Neural cell (in vitro differentiated cells): Measurements from ENCODE around the gene CACNA1D. TPM values are rescaled to one million over a fixed set of nuclear protein-coding genes. Genes with fewer than 3 reads are reported as not detected.

Source experiments
- H2AFZ ChIP-seq: fragments of 200-600, 300-800 bp; sonication (generic), shearing (Covaris generic); 2 replicates; pipeline ENCODE4 v1.6.0; 2014; ENCODE audit warnings: low read depth, mild to moderate bottlenecking, antibody characterized with exemption, low read length, moderate library complexity
- H3F3A ChIP-seq: fragments of 200-600 bp; shearing (Covaris generic); 2 replicates; pipeline ENCODE4 v1.6.1; 2016; ENCODE audit warnings: mild to moderate bottlenecking, moderate library complexity, mixed read lengths, antibody characterized with exemption, low read length; ENCODE audit not compliant: insufficient read depth, poor library complexity, severe bottlenecking
- H3K27ac ChIP-seq: fragments of 200-600, 300-800 bp; sonication (generic), shearing (Covaris generic); 2 replicates; pipeline ENCODE4 v1.5.1; 2014; ENCODE audit warnings: mild to moderate bottlenecking, low read length, moderate library complexity
- H3K27me3 ChIP-seq: fragments of 300-800, 200-600 bp; sonication (generic), shearing (Covaris generic); 2 replicates; pipeline ENCODE4 v1.6.0; 2014; ENCODE audit warnings: mild to moderate bottlenecking, low read depth, low read length, moderate library complexity; ENCODE audit not compliant: insufficient read depth
- H3K36me3 ChIP-seq: fragments of 300-800, 200-600 bp; sonication (generic), shearing (Covaris generic); 2 replicates; pipeline ENCODE4 v1.5.1; 2014; ENCODE audit warnings: mild to moderate bottlenecking, antibody characterized with exemption, low read length, moderate library complexity; ENCODE audit not compliant: insufficient read depth
- H3K4me2 ChIP-seq: fragments of 300-800, 200-600 bp; sonication (generic), shearing (Covaris generic); 2 replicates; pipeline ENCODE4 v1.6.0; 2014; ENCODE audit warnings: mild to moderate bottlenecking, low read length
- H3K4me3 ChIP-seq: fragments of 300-800, 200-600 bp; sonication (generic), shearing (Covaris generic); 2 replicates; pipeline ENCODE4 v1.5.1; 2014; ENCODE audit warnings: mild to moderate bottlenecking, low read length, moderate library complexity
- H3K79me2 ChIP-seq: fragments of 200-600 bp; shearing (Covaris generic); replicated peaks from 2 replicates; pipeline ENCODE4 v1.6.0; 2014; ENCODE audit warnings: mild to moderate bottlenecking, low read length, moderate library complexity; ENCODE audit not compliant: insufficient read depth
- H3K9ac ChIP-seq: fragments of 300-800, 200-600 bp; sonication (generic), shearing (Covaris generic); 2 replicates; pipeline ENCODE4 v1.6.1; 2016; ENCODE audit warnings: mild to moderate bottlenecking, low read length, mixed read lengths
- H3K9me2 ChIP-seq: fragments of 200-600 bp; shearing (Covaris generic); 2 replicates; pipeline ENCODE4 v1.6.1; 2016; ENCODE audit warnings: mild to moderate bottlenecking, low read length, mixed read lengths; ENCODE audit not compliant: insufficient read depth
- H3K9me3 ChIP-seq: fragments of 200-600, 300-800 bp; sonication (generic), shearing (Covaris generic); 2 replicates; pipeline ENCODE4 v1.6.1; 2016; ENCODE audit warnings: mild to moderate bottlenecking, mixed run types, low read length, moderate library complexity, mixed read lengths
- H4K20me1 ChIP-seq: fragments of 200-600 bp; shearing (Covaris generic); 2 replicates; pipeline ENCODE4 v1.6.1; 2016; ENCODE audit warnings: mild to moderate bottlenecking, mixed run types; ENCODE audit not compliant: insufficient read depth
- EP300 ChIP-seq: fragments of 450-650 bp; conservative IDR thresholded peaks from 2 replicates; pipeline ENCODE4 v1.6.1; 2014; ENCODE audit warnings: antibody characterized with exemption, mild to moderate bottlenecking, moderate library complexity; ENCODE audit not compliant: poor library complexity, severe bottlenecking
- EZH2 ChIP-seq: fragments of 200-600, 300-800 bp; shearing (Covaris generic), sonication (generic); IDR thresholded peaks from 2 replicates; pipeline ENCODE4 v1.6.1; 2014; ENCODE audit warnings: antibody characterized with exemption, low read length, borderline replicate concordance, mild to moderate bottlenecking; ENCODE audit not compliant: insufficient read depth, poor library complexity, severe bottlenecking
- MXI1 ChIP-seq: fragments of 450-650 bp; conservative IDR thresholded peaks from 2 replicates; pipeline ENCODE4 v1.6.1; 2014; ENCODE audit warnings: antibody characterized with exemption, mild to moderate bottlenecking; ENCODE audit not compliant: poor library complexity, severe bottlenecking
- POLR2AphosphoS5 ChIP-seq: IDR thresholded peaks from 2 replicates; pipeline ENCODE4 v1.6.1; 2012
- RAD21 ChIP-seq: fragments of 450-650 bp; conservative IDR thresholded peaks from 2 replicates; pipeline ENCODE4 v1.6.1; 2014; ENCODE audit warnings: antibody characterized with exemption, mild to moderate bottlenecking, moderate library complexity
- SMC3 ChIP-seq: fragments of 450-650 bp; conservative IDR thresholded peaks from 2 replicates; pipeline ENCODE4 v1.6.1; 2014; ENCODE audit warnings: antibody characterized with exemption, mild to moderate bottlenecking, moderate library complexity; ENCODE audit not compliant: poor library complexity
- TAF1 ChIP-seq: IDR thresholded peaks from 2 replicates; pipeline ENCODE4 v1.6.1; 2012; ENCODE audit warnings: low read depth
- polyA plus RNA-seq: library from polyadenylated mRNA; depleted of rRNA; stranded (reverse); fragments of >200 nt; gene quantifications from 2 replicates; pipeline ENCODE4 v1.2.3, GENCODE V29; 2014
- TF ChIP-seq, protein P1 (sequence below): fragments of 450-650 bp; IDR thresholded peaks from 2 replicates; pipeline ENCODE4 v1.5.1; 2014; ENCODE audit warnings: antibody characterized with exemption, mild to moderate bottlenecking, moderate library complexity; ENCODE audit not compliant: poor library complexity, severe bottlenecking
- TF ChIP-seq, protein P2 (sequence below): IDR thresholded peaks from 2 replicates; pipeline ENCODE4 v1.6.1; 2012; ENCODE audit warnings: borderline replicate concordance

Gene CACNA1D
- polyA plus RNA-seq, 1 donor from 2014 or later: 22.5 TPM

DNA sequence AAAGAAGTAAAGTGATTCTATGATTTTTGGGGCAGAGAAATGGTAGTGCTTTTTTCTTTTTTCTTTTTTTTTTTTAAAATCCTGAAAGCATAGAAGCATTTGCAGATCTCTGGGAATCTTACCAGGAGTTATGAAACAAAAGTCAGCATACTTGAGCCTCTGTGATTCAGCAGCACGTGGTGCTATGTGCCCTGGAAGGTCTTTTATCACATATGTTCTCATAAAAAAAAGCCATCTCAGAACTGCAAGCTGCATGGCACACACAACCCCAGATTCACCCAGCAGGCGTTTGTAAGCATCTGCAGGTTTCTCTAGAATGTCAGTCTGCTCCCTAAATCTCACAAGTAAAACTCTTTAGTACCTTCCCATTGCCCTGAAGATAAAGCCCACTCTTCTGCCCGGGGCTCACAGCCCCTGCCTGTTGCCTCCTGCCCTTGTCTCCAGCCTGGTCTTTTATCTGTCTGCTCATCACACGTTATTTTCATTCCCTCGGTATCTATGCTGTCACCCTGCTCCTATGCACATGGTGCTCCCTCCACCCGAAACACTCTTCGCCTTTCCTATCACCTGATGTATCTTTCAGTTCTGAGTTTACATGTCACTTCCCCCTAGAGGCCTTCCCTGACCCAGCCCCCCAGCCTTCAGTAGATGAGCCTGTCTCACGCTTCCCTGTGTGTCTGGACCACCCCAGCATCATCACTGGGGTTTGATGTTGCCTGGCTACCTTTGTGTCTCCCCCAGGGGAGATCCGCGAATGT, 279.4 kb downstream of the CACNA1D start:
- H3F3A ChIP-seq: no peaks in the 10 kb centered on the region
- H3K27ac ChIP-seq: no peak overlapping the region
- no peaks in the 10 kb centered on the region for H3K36me3 ChIP-seq
- H3K4me2 ChIP-seq: no peak overlapping the region
- H3K9me2 ChIP-seq: no peaks in the 10 kb centered on the region
- H3K9me3 ChIP-seq: no peaks in the 10 kb centered on the region
- H2AFZ ChIP-seq: no peak overlapping the region
- H4K20me1 ChIP-seq: no peaks in the 10 kb centered on the region
- no peak overlapping the region for H3K4me3 ChIP-seq
- H3K27me3 ChIP-seq: no peaks in the 10 kb centered on the region
- TF ChIP-seq RAD21 (no peak), POLR2AphosphoS5 (no peak), MXI1 (no peak), TAF1 (no peak), SMC3 (no peak), EP300 (no peak), EZH2 (no peak)
- TF ChIP-seq, protein P1, sequence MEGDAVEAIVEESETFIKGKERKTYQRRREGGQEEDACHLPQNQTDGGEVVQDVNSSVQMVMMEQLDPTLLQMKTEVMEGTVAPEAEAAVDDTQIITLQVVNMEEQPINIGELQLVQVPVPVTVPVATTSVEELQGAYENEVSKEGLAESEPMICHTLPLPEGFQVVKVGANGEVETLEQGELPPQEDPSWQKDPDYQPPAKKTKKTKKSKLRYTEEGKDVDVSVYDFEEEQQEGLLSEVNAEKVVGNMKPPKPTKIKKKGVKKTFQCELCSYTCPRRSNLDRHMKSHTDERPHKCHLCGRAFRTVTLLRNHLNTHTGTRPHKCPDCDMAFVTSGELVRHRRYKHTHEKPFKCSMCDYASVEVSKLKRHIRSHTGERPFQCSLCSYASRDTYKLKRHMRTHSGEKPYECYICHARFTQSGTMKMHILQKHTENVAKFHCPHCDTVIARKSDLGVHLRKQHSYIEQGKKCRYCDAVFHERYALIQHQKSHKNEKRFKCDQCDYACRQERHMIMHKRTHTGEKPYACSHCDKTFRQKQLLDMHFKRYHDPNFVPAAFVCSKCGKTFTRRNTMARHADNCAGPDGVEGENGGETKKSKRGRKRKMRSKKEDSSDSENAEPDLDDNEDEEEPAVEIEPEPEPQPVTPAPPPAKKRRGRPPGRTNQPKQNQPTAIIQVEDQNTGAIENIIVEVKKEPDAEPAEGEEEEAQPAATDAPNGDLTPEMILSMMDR: no peak
- TF ChIP-seq, protein P2, sequence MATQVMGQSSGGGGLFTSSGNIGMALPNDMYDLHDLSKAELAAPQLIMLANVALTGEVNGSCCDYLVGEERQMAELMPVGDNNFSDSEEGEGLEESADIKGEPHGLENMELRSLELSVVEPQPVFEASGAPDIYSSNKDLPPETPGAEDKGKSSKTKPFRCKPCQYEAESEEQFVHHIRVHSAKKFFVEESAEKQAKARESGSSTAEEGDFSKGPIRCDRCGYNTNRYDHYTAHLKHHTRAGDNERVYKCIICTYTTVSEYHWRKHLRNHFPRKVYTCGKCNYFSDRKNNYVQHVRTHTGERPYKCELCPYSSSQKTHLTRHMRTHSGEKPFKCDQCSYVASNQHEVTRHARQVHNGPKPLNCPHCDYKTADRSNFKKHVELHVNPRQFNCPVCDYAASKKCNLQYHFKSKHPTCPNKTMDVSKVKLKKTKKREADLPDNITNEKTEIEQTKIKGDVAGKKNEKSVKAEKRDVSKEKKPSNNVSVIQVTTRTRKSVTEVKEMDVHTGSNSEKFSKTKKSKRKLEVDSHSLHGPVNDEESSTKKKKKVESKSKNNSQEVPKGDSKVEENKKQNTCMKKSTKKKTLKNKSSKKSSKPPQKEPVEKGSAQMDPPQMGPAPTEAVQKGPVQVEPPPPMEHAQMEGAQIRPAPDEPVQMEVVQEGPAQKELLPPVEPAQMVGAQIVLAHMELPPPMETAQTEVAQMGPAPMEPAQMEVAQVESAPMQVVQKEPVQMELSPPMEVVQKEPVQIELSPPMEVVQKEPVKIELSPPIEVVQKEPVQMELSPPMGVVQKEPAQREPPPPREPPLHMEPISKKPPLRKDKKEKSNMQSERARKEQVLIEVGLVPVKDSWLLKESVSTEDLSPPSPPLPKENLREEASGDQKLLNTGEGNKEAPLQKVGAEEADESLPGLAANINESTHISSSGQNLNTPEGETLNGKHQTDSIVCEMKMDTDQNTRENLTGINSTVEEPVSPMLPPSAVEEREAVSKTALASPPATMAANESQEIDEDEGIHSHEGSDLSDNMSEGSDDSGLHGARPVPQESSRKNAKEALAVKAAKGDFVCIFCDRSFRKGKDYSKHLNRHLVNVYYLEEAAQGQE: no peak
- no peaks in the 10 kb centered on the region for H3K79me2 ChIP-seq
- no peak overlapping the region for H3K9ac ChIP-seq

DNA sequence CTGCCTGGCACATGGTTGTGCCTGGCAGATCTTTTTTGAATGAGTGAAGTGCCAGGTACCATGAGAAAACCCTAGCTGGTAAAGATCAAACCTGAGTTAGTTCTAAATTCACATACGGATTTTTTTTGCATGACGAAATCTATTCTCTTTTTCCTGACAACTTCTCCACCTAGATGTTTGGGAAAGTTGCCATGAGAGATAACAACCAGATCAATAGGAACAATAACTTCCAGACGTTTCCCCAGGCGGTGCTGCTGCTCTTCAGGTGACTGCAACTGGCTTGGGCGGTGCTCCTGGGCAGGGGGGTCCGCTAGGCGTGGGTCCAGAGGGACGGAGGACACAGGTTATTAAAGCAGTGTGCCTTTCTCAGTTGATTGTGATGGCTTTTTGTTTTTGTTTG, 280.0 kb downstream of the CACNA1D start:
- H3K4me2 ChIP-seq: no peak overlapping the region
- H3K27ac ChIP-seq: no peak overlapping the region
- H3F3A ChIP-seq: no peaks in the 10 kb centered on the region
- no peaks in the 10 kb centered on the region for H3K9me3 ChIP-seq
- no peaks in the 10 kb centered on the region for H3K27me3 ChIP-seq
- no peaks in the 10 kb centered on the region for H4K20me1 ChIP-seq
- H3K79me2 ChIP-seq: no peaks in the 10 kb centered on the region
- no peak overlapping the region for H2AFZ ChIP-seq
- no peak overlapping the region for H3K4me3 ChIP-seq
- no peak for TF ChIP-seq EP300
- TF ChIP-seq SMC3: no peak
- TF ChIP-seq POLR2AphosphoS5: no peak
- no peak for TF ChIP-seq MXI1
- no peaks in the 10 kb centered on the region for H3K9me2 ChIP-seq
- H3K9ac ChIP-seq: no peak overlapping the region
- no peaks in the 10 kb centered on the region for H3K36me3 ChIP-seq
